IgD-negative memory B cell (primary cell): ENCODE results near the gene CARD6. TPM values are rescaled to one million over a fixed set of nuclear protein-coding genes. Genes with fewer than 3 reads are reported as not detected.
"Not testable (repeated sequence)": the region's sequence is repeated elsewhere in the genome, so short reads cannot be mapped to it uniquely, and the experiment has no call there.

Experiments used
- H3K27ac Mint-ChIP-seq, 3 donors: one replicate each; pipeline ENCODE4 v1.8.0; 2020 to 2022; ENCODE audit warnings: mild to moderate bottlenecking in 3 of 3, mixed read lengths in 3 of 3, moderate library complexity in 1 of 3
- H3K27me3 Mint-ChIP-seq: one replicate; pipeline ENCODE4 v1.8.0; 2021; ENCODE audit warnings: mixed read lengths
- H3K36me3 Mint-ChIP-seq: one replicate; pipeline ENCODE4 v1.8.0; 2020; ENCODE audit warnings: mild to moderate bottlenecking, mixed read lengths
- H3K4me1 Mint-ChIP-seq, 3 donors: one replicate each; pipeline ENCODE4 v1.8.0; 2020 to 2022; ENCODE audit warnings: mixed read lengths in 3 of 3, mild to moderate bottlenecking in 1 of 3
- H3K4me3 Mint-ChIP-seq, 4 donors: one replicate each; pipeline ENCODE4 v1.8.0; 2020 to 2022; ENCODE audit warnings: mild to moderate bottlenecking in 4 of 4, mixed read lengths in 4 of 4, moderate library complexity in 3 of 4
- H3K9me3 Mint-ChIP-seq, 3 donors: one replicate each; pipeline ENCODE4 v1.8.0; 2020 to 2021; ENCODE audit warnings: mixed read lengths in 3 of 3, mild to moderate bottlenecking in 1 of 3
- polyA plus RNA-seq: library from polyadenylated mRNA; unstranded; fragments of 300-500 nt; fragmentation: Illumina TruSeq; gene quantifications from one replicate; pipeline ENCODE4 v1.2.3, GENCODE V29; 2021

Gene CARD6
- 0.93 TPM for polyA plus RNA-seq

GRCh38 chr5:40841068-40841805 is at the start of gene CARD6:
Gene CARD6 (plus strand): TSS chr5:40841367. CDS start chr5:40841383, 16 bp downstream.
- peaks cover 6% of the 10 kb centered on the region for H3K27me3 Mint-ChIP-seq
- peak within 1 kb of the TSS; percentile 83 to 95 (median 86) for H3K4me3 Mint-ChIP-seq
- peaks cover 1% of the 10 kb centered on the region for H3K36me3 Mint-ChIP-seq
- no peaks in the 10 kb centered on the region for H3K9me3 Mint-ChIP-seq
- peak within 1 kb of the TSS; percentile 44 to 96 (median 86) for H3K27ac Mint-ChIP-seq
- H3K4me1 Mint-ChIP-seq = peaks cover 5 to 31% (median 18%) of the 10 kb centered on the region in 3 donors

- peaks cover 11% of the 10 kb centered on the region for H3K36me3 Mint-ChIP-seq
- H3K27me3 Mint-ChIP-seq = no peaks in the 10 kb centered on the region
- no peak overlapping the region for H3K27ac Mint-ChIP-seq
- peaks cover 27 to 53% (median 52%) of the 10 kb centered on the region in 3 donors for H3K4me1 Mint-ChIP-seq
- H3K9me3 Mint-ChIP-seq = no peaks in the 10 kb centered on the region
- no peak overlapping the region for H3K4me3 Mint-ChIP-seq
Observed at GRCh38 chr5:40791715-40792139, 49.4 kb upstream of the CARD6 start.

GRCh38 chr5:40792691-40793090 is 48.5 kb upstream of the CARD6 start:
- H3K27me3 Mint-ChIP-seq, H3K9me3 Mint-ChIP-seq, H3K4me3 Mint-ChIP-seq: not testable (repeated sequence)
- H3K36me3 Mint-ChIP-seq = peaks cover 11% of the 10 kb centered on the region
- peaks cover 28 to 58% (median 56%) of the 10 kb centered on the region in 3 donors for H3K4me1 Mint-ChIP-seq
- H3K27ac Mint-ChIP-seq = peak overlapping the region in 1 of 3 donors; percentile 63

GRCh38 chr5:40794340-40794739 is 46.8 kb upstream of the CARD6 start:
- H3K27ac Mint-ChIP-seq, H3K9me3 Mint-ChIP-seq, H3K36me3 Mint-ChIP-seq, H3K27me3 Mint-ChIP-seq: not testable (repeated sequence)
- Mint-ChIP-seq H3K4me3 (peak overlapping the region in 1 of 4 donors; percentile 3), H3K4me1 (peaks cover 30 to 53% (median 51%) of the 10 kb centered on the region in 3 donors)

- not testable (repeated sequence) for H3K36me3 Mint-ChIP-seq, H3K27ac Mint-ChIP-seq, H3K27me3 Mint-ChIP-seq, H3K9me3 Mint-ChIP-seq
- Mint-ChIP-seq H3K4me1 (peaks cover 31 to 53% (median 50%) of the 10 kb centered on the region in 3 donors), H3K4me3 (peak overlapping the region in 2 of 4 donors; percentile 34 to 43)
Observed at GRCh38 chr5:40794877-40795276, 46.3 kb upstream of the CARD6 start.

- no peaks in the 10 kb centered on the region for H3K27me3 Mint-ChIP-seq
Observed at GRCh38 chr5:40796487-40796889, 44.7 kb upstream of the CARD6 start.

GRCh38 chr5:40797273-40798011 is 43.7 kb upstream of the CARD6 start:
- Mint-ChIP-seq H3K4me1 (peaks cover 33 to 46% (median 39%) of the 10 kb centered on the region in 3 donors), H3K4me3 (peak overlapping the region; percentile 90 to 98 (median 95)), H3K27me3 (no peaks in the 10 kb centered on the region), H3K36me3 (peaks cover 2% of the 10 kb centered on the region), H3K9me3 (no peaks in the 10 kb centered on the region), H3K27ac (peak overlapping the region; percentile 87 to 96 (median 91))

More at GRCh38 chr5:40796487-40796889, 44.7 kb upstream of the CARD6 start:
- Mint-ChIP-seq H3K4me1 (peaks cover 31 to 46% (median 42%) of the 10 kb centered on the region in 3 donors), H3K9me3 (no peaks in the 10 kb centered on the region), H3K27ac (peak overlapping the region in 1 of 3 donors; percentile 27), H3K36me3 (peaks cover 2% of the 10 kb centered on the region), H3K4me3 (peak overlapping the region; percentile 36 to 98 (median 94))

GRCh38 chr5:40798012-40798800 is 43.0 kb upstream of the CARD6 start, which contains the start of gene PRKAA1:
Gene PRKAA1 (minus strand): TSS chr5:40798374. CDS start chr5:40798189, 185 bp downstream.
- Mint-ChIP-seq H3K4me3 (peak within 1 kb of the TSS; percentile 90 to 98 (median 95)), H3K36me3 (peaks cover 2% of the 10 kb centered on the region), H3K27ac (peak within 1 kb of the TSS; percentile 87 to 96 (median 91)), H3K9me3 (no peaks in the 10 kb centered on the region), H3K4me1 (peaks cover 31 to 44% (median 36%) of the 10 kb centered on the region in 3 donors), H3K27me3 (no peaks in the 10 kb centered on the region)

GRCh38 chr5:40798801-40799210 is 42.4 kb upstream of the CARD6 start:
- Mint-ChIP-seq H3K36me3 (peaks cover 2% of the 10 kb centered on the region), H3K27me3 (no peaks in the 10 kb centered on the region), H3K4me3 (peak overlapping the region; percentile 90 to 98 (median 94)), H3K4me1 (peaks cover 25 to 40% (median 30%) of the 10 kb centered on the region in 3 donors), H3K9me3 (no peaks in the 10 kb centered on the region), H3K27ac (peak overlapping the region; percentile 87 to 95 (median 91))

- no peaks in the 10 kb centered on the region for H3K36me3 Mint-ChIP-seq
- H3K4me1 Mint-ChIP-seq = peaks cover 21 to 35% (median 27%) of the 10 kb centered on the region in 3 donors
- H3K4me3 Mint-ChIP-seq = peak overlapping the region; percentile 90 to 98 (median 94)
- H3K27me3 Mint-ChIP-seq = no peaks in the 10 kb centered on the region
- peak overlapping the region in 2 of 3 donors; percentile 87 to 91 for H3K27ac Mint-ChIP-seq
- no peaks in the 10 kb centered on the region for H3K9me3 Mint-ChIP-seq
Observed at GRCh38 chr5:40799258-40799657, 41.9 kb upstream of the CARD6 start.

GRCh38 chr5:40801771-40802562 is 39.2 kb upstream of the CARD6 start:
- Mint-ChIP-seq H3K36me3 (no peaks in the 10 kb centered on the region), H3K9me3 (no peaks in the 10 kb centered on the region), H3K27me3 (no peaks in the 10 kb centered on the region), H3K27ac (peak overlapping the region in 1 of 3 donors; percentile 52), H3K4me1 (peaks cover 8 to 19% (median 12%) of the 10 kb centered on the region in 3 donors), H3K4me3 (peak overlapping the region; percentile 3 to 86 (median 71))

GRCh38 chr5:40812125-40812524 is 29.0 kb upstream of the CARD6 start:
- Mint-ChIP-seq H3K4me3 (no peak overlapping the region), H3K4me1 (no peaks in the 10 kb centered on the region), H3K36me3 (peaks cover 1% of the 10 kb centered on the region), H3K27me3 (no peaks in the 10 kb centered on the region), H3K27ac (no peak overlapping the region), H3K9me3 (no peaks in the 10 kb centered on the region)

GRCh38 chr5:40813698-40814281 is 27.4 kb upstream of the CARD6 start:
- Mint-ChIP-seq H3K4me1 (no peaks in the 10 kb centered on the region), H3K36me3 (peaks cover 1% of the 10 kb centered on the region), H3K4me3 (no peak overlapping the region), H3K9me3 (no peaks in the 10 kb centered on the region), H3K27me3 (no peaks in the 10 kb centered on the region), H3K27ac (no peak overlapping the region)
